GM12878 (cell line): ENCODE data around the gene SQSTM1. TPM values are rescaled to one million over a fixed set of nuclear protein-coding genes. Genes with fewer than 3 reads are reported as not detected.

ENCODE experiments used
- ATAC-seq: fragments of 200-7000 bp; cut with Tn5 transposase; 3 replicates; pipeline ENCODE4 v1.9.1; 2020; ENCODE audit warnings: mild to moderate bottlenecking, moderate library complexity
- BruUV-seq: library from RNA; stranded (reverse); fragments of 400-500 nt; replicated peaks from 2 replicates; lab custom pipeline; 2021; lab: Mats Ljungman, UMichigan
- CTCF ChIA-PET: fragments of 300-600 bp; sonication (Branson Sonifier 250); formaldehyde crosslinking; extraction: SDS; loops from one replicate; lab custom pipeline; 2021; ENCODE audit warnings: inconsistent platforms; lab: Yijun Ruan, JAX
- POLR2A ChIA-PET: fragments of 350-600 bp; formaldehyde crosslinking; extraction: SDS; loops from one replicate; lab custom pipeline; 2021; ENCODE audit warnings: inconsistent platforms; lab: Charles Lee
- RAD21 ChIA-PET: fragments of 300-600 bp; sonication (Branson Sonifier 250); formaldehyde crosslinking; loops from one replicate; lab custom pipeline; 2023; ENCODE audit warnings: antibody characterized with exemption; ENCODE audit not compliant: unreplicated experiment; lab: Charles Lee
- SMC1A ChIA-PET: fragments of 300-600 bp; sonication (Branson Sonifier 250); formaldehyde crosslinking; loops from one replicate; lab custom pipeline; 2023; ENCODE audit not compliant: unreplicated experiment, uncharacterized antibody; lab: Charles Lee
- DNase-seq: peaks from one replicate; pipeline ENCODE4 v3.0.0-alpha.2; 2011; ENCODE audit warnings: low read depth, low spot score
- FAIRE-seq: peaks from 3 replicates; lab custom pipeline; 2011; peaks lifted over from hg19 to GRCh38; lab: Jason Lieb, UNC
- H2AFZ ChIP-seq: 2 replicates; pipeline ENCODE4 v1.6.0; 2011; ENCODE audit warnings: low read depth, low read length, control low read depth; ENCODE audit not compliant: control insufficient read depth
- H3K27ac ChIP-seq: 2 replicates; pipeline ENCODE4 v1.5.1; 2011; ENCODE audit warnings: control low read depth; ENCODE audit not compliant: control insufficient read depth, insufficient read depth
- H3K27me3 ChIP-seq, 2 experiments: replicated peaks in 1 of 2; 2 replicates each; pipeline versions ENCODE4 v1.6.0 to v1.6.1; 2011; ENCODE audit warnings: low read length in 1 of 2; ENCODE audit not compliant: control insufficient read depth in 2 of 2, insufficient read depth in 2 of 2
- H3K36me3 ChIP-seq, 2 experiments: 2 replicates each; pipeline ENCODE4 v1.5.1; 2011; ENCODE audit warnings: low read length in 1 of 2; ENCODE audit not compliant: control insufficient read depth in 2 of 2, insufficient read depth in 2 of 2
- H3K4me1 ChIP-seq: 2 replicates; pipeline ENCODE4 v1.6.1; 2011; ENCODE audit warnings: mild to moderate bottlenecking, low read length, moderate library complexity, mixed read lengths; ENCODE audit not compliant: control insufficient read depth, insufficient read depth
- H3K4me2 ChIP-seq: 2 replicates; pipeline ENCODE4 v1.6.0; 2011; ENCODE audit warnings: control low read depth; ENCODE audit not compliant: control insufficient read depth, insufficient read depth
- H3K4me3 ChIP-seq: fragments of 200-600 bp; sonication (generic); 2 replicates; pipeline ENCODE4 v1.5.1; 2016
- H3K79me2 ChIP-seq: 2 replicates; pipeline ENCODE4 v1.6.0; 2011; ENCODE audit warnings: low read length; ENCODE audit not compliant: control insufficient read depth, insufficient read depth
- H3K9ac ChIP-seq: 2 replicates; pipeline ENCODE4 v1.8.0; 2011; ENCODE audit warnings: low read length, control low read depth, mixed read lengths; ENCODE audit not compliant: control insufficient read depth, insufficient read depth
- H3K9me3 ChIP-seq: replicated peaks from 3 replicates; pipeline ENCODE4 v1.5.1; 2011; ENCODE audit warnings: mild to moderate bottlenecking, low read length; ENCODE audit not compliant: control insufficient read depth, insufficient read depth
- H4K20me1 ChIP-seq: 2 replicates; pipeline ENCODE4 v1.6.0; 2011; ENCODE audit not compliant: control insufficient read depth, insufficient read depth
- NRF1 ChIP-seq: conservative IDR thresholded peaks from 2 replicates; pipeline ENCODE4 v1.6.1; 2011; ENCODE audit warnings: mild to moderate bottlenecking, low read depth, low read length, improper control_type of control experiment
- ZBTB4 ChIP-seq: fragments of 450-650 bp; formaldehyde crosslinking; IDR thresholded peaks from 2 replicates; pipeline ENCODE4 v1.4.0; 2022; ENCODE audit warnings: mild to moderate bottlenecking, moderate library complexity
- WGBS: methylation state at CpG from one replicate; pipeline ENCODE4 v1.1.6; 2016; ENCODE audit warnings: low lambda C conversion rate; ENCODE audit not compliant: insufficient replicate concordance, insufficient coverage; ENCODE audit errors: missing lambda C conversion rate; 5-methylcytosine and 5-hydroxymethylcytosine counted together
- in situ Hi-C: fragments of 300-500 bp; cut with MboI; formaldehyde crosslinking; loops from 9 replicates; pipeline ENCODE4 v1.14.3; 2018; ENCODE audit warnings: mixed read lengths
- intact Hi-C: fragments of 100-400 bp; cut with micrococcal nuclease; formaldehyde crosslinking; loops from one replicate; pipeline ENCODE4 v1.14.2; 2022; ENCODE audit not compliant: unreplicated experiment
- polyA plus RNA-seq, 11 experiments: library from polyadenylated mRNA; depleted of rRNA in 4 of 11; unstranded in 6 of 11; stranded (reverse) in 5 of 11; fragments of >200 nt; fragmentation: Nextera tagmentation in 4 of 11; fragmentation: Illumina TruSeq in 1 of 11; extraction: Ambion mirVana in 4 of 11; extraction: Trizol in 1 of 11; gene quantifications; 1 replicate in 1 of 11; 2 replicates in 10 of 11; pipeline versions ENCODE4 v1.2.1 to v1.2.3, GENCODE V29; 2011 to 2016; ENCODE audit warnings: inconsistent platforms in 2 of 11, missing spikeins in 2 of 11, low read depth in 1 of 11
- total RNA-seq, 4 experiments: library from RNA; depleted of rRNA in 3 of 4; stranded (reverse); fragments of >200 nt in 3 of 4; fragmentation: Illumina TruSeq in 1 of 4; extraction: Trizol in 1 of 4; gene quantifications; 2 replicates each; pipeline versions ENCODE4 v1.2.1 to v1.2.3, GENCODE V29; 2013 to 2021

Gene SQSTM1
- total and polyA plus RNA-seq, 10 of the 15 experiments (the other 5 are each of a cell fraction or from before 2014, with no cell fraction given), result 6.3 to 138 (median 62.1) TPM

- 98% methylated on average over 5 of the region's 5 CpGs for WGBS
- no peak overlapping the region for H3K9ac ChIP-seq
Measured at GRCh38 chr5:179869101-179869500, 48.4 kb downstream of the SQSTM1 start.

More at GRCh38 chr5:179869101-179869500, 48.4 kb downstream of the SQSTM1 start:
- CTCF ChIA-PET, result interaction anchor here (0.5 to 1.2 kb wide), 3 partner anchors 8 to 71 kb away, joined by 3 to 4 read pairs (median 3); no protein-coding TSS in a partner anchor
- SMC1A ChIA-PET, result no interaction called here
- in situ Hi-C loops (no loop called here), intact Hi-C loops (no loop called here)
- Histone ChIP-seq H3K79me2 (no peaks in the 10 kb centered on the region), H3K4me3 (no peak overlapping the region), H3K4me1 (no peaks in the 10 kb centered on the region), H3K27ac (no peak overlapping the region), H3K27me3 (no peaks in the 10 kb centered on the region), H3K9me3 (no peaks in the 10 kb centered on the region), H3K4me2 (no peak overlapping the region), H2AFZ (no peak overlapping the region), H4K20me1 (no peaks in the 10 kb centered on the region), H3K36me3 (peaks cover 10 to 14% of the 10 kb centered on the region in 2 experiments)
- no peak for ATAC-seq
- TF ChIP-seq NRF1, result no peak
- no peak for TF ChIP-seq ZBTB4 (CRISPR knock-in tag)
- DNase-seq, result no peak
- POLR2A ChIA-PET, result no interaction called here
- no peak for FAIRE-seq
- BruUV-seq, result no TSS peak
- RAD21 ChIA-PET, result no interaction called here
